ENCODE measurements around the gene TRIO. TPM values are rescaled to one million over a fixed set of nuclear protein-coding genes. Genes with fewer than 3 reads are reported as not detected.

Gene TRIO
- total and polyA plus RNA-seq, 2 donors (not counting 3 experiments of a cell fraction or from before 2014, with no cell fraction given) = 82.9 to 248 TPM

GRCh38 chr5:14516901-14517300, 373.8 kb downstream of the TRIO start:
- Histone ChIP-seq H3K9me3 (replicated peaks; ENCODE audit: control insufficient read depth, insufficient read depth, low read length) (no peaks in the 10 kb centered on the region), H3K9ac (replicated peaks; ENCODE audit: extremely low read depth, insufficient read depth, low read length) (no peak overlapping the region), H3K27me3 (ENCODE audit: control insufficient read depth in 2 of 2, insufficient read depth in 2 of 2, low read length in 2 of 2) (no peaks in the 10 kb centered on the region), H3K4me1 (ENCODE audit: control insufficient read depth, extremely low read depth, insufficient read depth, low read length) (no peaks in the 10 kb centered on the region), H3K36me3 (ENCODE audit: control insufficient read depth in 2 of 2, extremely low read depth in 1 of 2, insufficient read depth in 2 of 2, low read length in 2 of 2) (no peaks in the 10 kb centered on the region), H3K79me2 (ENCODE audit: control insufficient read depth, insufficient read depth, low read length) (no peaks in the 10 kb centered on the region), H3K9me1 (replicated peaks; ENCODE audit: control insufficient read depth, extremely low read depth, insufficient read depth, low read length) (no peaks in the 10 kb centered on the region), H3K4me2 (ENCODE audit: insufficient read depth, low read length) (no peak overlapping the region), H2AFZ (ENCODE audit: low read depth, low read length) (no peak overlapping the region), H3K27ac (ENCODE audit: insufficient read depth, low read depth, low read length) (no peak overlapping the region), H3K4me3 (replicated peaks in 1 of 3; ENCODE audit: insufficient read depth in 1 of 3, low read depth in 1 of 3, low read length in 3 of 3) (no peak overlapping the region), H4K20me1 (replicated peaks; ENCODE audit: control insufficient read depth, extremely low read depth, insufficient read depth, low read length) (no peaks in the 10 kb centered on the region)
- no TSS peak for BruUV-seq (replicated peaks)
- DNase-seq (ENCODE audit: low read depth, low spot score) (no peak), FAIRE-seq (no peak)
- dilution Hi-C loops (cut with MboI; ENCODE audit: extremely low pct_ligation_motif_present, low sequenced_read_pairs) (no loop called here), intact Hi-C loops (cut with micrococcal nuclease) (no loop called here)
- CTCF ChIA-PET = interaction anchor here (1.0 kb wide), 1 partner anchor 19 kb away, joined by 3 read pairs; no protein-coding TSS in a partner anchor
- POLR2A ChIA-PET = no interaction called here
- TF ChIP-seq EZH2 (IDR thresholded peaks at IDR 0.05; ENCODE audit: borderline replicate concordance, low read depth, low read length, severe bottlenecking) (no peak), POLR2AphosphoS5 (IDR thresholded peaks at IDR 0.05; ENCODE audit: insufficient read depth, low read depth, low read length) (no peak), POLR2A (IDR thresholded peaks at IDR 0.05; ENCODE audit: low read depth, low read length) (no peak), CTCF (IDR thresholded peaks at IDR 0.05; ENCODE audit: extremely low read depth in 1 of 2, insufficient read depth in 1 of 2, low read depth in 1 of 2, low read length in 2 of 2) (no peak), GATA2 (IDR thresholded peaks at IDR 0.05; ENCODE audit: insufficient read depth, insufficient read length, low read depth, low read length) (no peak), FOS (IDR thresholded peaks at IDR 0.05; ENCODE audit: borderline replicate concordance, insufficient read depth, low read length) (no peak), MAX (IDR thresholded peaks at IDR 0.05; ENCODE audit: insufficient read depth, insufficient read length) (no peak), MYC (IDR thresholded peaks at IDR 0.05; ENCODE audit: low read depth, low read length) (no peak), JUN (IDR thresholded peaks at IDR 0.05; ENCODE audit: borderline replicate concordance, insufficient read depth, insufficient read length, low read depth) (no peak)
